Eye (tissue), 1 donor: Measurements from ENCODE around the gene OR52I1.

ENCODE experiments used
- DNase-seq: peaks from one replicate; pipeline ENCODE4 v3.0.0-alpha.2; 2015

Gene OR52I1

DNA sequence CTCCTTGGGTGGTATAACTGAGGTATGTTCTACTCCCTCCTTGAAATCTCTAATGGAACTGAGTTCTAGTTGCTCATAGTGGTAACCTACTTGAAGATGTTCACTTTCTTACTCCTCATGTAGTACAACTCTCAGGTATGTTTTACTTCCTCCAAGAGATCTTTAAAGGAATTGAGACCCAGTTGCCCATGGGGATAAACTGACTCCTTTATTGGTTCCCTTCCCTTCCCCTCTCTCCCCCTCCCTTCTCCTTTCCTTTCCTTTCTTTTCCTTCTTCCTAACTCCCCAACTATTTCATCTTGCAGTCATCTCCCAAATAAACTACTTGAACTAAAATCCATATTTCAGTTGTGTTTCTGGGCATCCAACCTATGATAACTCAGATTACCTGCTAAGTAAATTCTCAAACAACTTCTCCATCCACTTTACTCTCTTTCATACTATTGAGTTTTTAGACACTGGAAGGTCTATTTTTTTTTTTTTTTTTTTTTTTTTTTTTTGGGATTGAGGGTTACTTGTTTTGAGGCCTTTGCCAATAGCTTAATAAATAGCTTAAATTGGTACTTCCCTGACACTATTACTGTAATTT lies 22.1 kb downstream of the OR52I1 start:
- DNase-seq: no peak

- no peak for DNase-seq
Measured at GRCh38 chr11:4619514-4619913, 25.7 kb downstream of the OR52I1 start.

DNA sequence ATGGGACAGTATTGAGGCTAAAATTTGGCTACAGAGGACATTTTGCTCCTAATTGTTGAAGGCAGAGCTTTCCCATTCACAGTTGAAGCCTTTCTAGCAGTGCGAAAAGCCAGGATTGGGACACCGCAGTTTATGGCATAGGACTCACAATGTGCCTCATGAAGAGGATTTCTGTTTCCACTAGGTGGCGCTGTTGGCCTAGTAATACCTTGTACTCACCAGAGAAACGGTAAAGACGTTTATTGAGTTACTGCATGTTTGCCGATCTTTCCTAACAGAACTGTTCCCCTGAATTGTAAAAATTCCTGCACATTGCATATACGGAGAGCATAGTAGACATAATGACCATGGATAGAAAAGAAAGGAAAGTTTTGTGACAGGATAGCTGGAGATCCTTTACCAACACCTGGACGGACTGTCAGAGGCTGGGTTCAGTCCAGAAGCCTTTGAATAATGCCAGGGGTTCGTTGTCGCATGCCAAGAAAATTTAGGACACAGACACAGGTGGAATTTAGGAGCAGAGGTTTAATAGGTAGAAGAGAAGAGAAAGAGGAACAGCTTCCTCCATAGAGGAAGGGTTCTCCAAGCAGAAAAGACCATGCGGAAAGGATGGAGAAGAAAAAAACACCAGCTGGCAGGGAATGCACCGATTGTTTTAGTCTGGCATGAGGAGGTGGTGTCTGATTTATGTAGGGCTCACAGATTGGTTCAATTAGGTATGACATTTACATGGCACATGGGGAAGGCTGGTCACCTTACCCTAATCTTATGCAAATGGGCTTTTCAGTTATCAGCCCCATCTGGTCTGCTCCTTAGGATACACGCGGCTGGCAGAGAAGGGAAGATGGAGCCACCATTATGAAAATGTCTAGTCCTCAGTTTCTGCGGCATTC lies 32.6 kb downstream of the OR52I1 start:
- peak; percentile 90 for DNase-seq

GRCh38 chr11:4636136-4636535 lies 42.3 kb downstream of the OR52I1 start:
- DNase-seq: no peak

DNA sequence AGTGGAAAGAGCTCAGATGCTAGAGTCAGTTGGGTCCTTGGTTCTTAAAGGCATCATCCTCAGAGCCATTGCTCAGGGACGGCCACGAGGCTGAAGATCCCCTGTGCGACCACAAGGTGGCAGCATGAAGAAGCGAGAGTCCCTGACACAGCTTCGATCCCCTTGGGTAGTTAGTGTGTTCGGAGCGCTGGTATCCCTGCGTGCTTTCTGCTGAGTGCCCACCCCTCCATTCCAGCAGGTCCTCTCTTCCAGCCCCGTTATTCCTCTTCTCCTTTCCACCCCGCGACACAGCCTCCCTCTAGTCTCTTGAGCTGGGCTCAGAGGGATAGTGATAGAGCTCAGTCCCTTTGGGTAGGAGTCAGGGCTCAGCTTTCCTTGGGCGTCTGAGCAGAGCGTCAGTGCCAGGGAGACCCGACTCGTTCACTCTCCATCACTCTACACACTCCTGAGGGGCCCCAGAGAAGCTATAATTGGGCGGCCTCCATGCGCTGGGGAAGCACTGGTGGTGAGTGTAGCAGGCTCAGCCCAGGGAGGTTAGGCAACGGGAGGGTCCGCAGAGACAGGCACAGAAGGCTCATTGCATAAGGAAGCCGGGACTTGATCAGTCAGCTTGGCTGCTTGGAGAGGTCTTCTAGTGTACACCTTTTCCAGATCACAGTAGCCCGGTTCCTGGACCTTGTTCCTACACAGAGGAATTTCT lies 43.3 kb downstream of the OR52I1 start, which contains the start of gene OR51D1:
Gene OR51D1, plus strand, starts transcription at position 516 of the 700 bp plus-strand sequence. CDS start 2,314 bp downstream, outside the sequence.
- DNase-seq: peak; percentile 90

DNA sequence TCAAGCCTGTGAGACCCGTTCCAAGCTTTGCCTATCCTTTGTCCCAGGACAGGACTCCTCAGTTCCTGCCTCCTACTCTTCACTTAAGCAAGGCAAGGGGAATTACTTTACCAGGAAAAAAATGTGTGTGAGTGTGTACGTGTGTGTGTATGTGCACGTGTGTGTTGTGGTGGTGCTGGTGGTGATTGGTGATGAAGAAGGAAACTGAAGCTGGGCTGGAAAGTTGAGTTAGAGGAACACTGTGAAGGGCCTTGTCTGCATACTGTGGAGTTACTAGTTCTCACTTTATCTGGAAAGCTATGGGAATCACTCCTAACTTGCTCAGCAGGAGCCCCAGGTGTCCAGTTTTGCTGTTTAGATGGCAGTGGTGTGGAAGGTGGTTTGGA lies 43.8 kb downstream of the OR52I1 start:
- no peak for DNase-seq

DNA sequence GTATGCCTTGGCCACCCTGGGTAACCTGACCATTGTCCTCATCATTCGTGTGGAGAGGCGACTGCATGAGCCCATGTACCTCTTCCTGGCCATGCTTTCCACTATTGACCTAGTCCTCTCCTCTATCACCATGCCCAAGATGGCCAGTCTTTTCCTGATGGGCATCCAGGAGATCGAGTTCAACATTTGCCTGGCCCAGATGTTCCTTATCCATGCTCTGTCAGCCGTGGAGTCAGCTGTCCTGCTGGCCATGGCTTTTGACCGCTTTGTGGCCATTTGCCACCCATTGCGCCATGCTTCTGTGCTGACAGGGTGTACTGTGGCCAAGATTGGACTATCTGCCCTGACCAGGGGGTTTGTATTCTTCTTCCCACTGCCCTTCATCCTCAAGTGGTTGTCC lies 46.1 kb downstream of the OR52I1 start:
- DNase-seq: no peak

- DNase-seq: no peak
Measured at GRCh38 chr11:4641501-4641900, 47.7 kb downstream of the OR52I1 start.

DNA sequence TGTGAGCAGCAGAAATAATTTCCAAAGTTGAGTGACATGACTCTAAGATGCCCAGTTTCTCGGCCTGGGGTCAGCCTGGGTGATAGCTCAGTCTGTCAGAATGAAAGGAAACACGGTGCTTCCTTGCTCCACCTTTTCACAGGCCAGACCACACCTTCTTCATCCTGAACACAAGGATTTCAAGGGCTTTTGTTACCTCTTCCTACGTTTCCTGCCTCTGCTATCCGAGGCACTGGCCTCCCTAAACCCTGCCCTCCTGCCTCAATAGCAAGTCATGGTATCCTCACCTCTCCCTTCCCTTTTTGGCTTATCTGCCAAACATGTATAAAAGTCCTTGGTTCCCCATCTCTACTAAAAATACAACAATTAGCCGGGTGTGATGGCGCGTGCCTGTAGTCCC lies 48.2 kb downstream of the OR52I1 start:
- DNase-seq: no peak

DNA sequence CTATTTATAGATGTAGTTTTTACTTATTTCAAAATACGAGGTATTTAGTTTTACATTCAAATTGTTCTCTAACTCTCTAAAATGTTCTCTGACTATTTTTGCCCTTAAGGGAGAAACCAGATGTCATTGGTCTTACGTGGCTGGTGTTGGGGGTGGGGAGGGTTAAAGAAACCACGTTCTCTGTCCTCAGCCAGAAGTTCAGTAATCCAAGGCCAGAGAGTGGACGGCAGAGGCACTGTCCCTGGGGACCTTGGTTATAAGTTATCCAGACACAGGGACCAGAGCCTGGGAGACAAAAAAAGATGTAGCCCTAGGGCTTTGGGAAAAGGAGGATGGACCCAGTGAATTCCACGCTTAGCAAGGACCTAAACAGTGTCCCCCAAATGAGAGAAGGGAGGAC lies 49.2 kb downstream of the OR52I1 start:
- DNase-seq: no peak

GRCh38 chr11:4643682-4644081 lies 49.8 kb downstream of the OR52I1 start, which contains the start of gene OR51E1:
Gene OR51E1, plus strand, starts transcription at chr11:4643982. Its CDS starts 8,545 bp downstream, at chr11:4652527.
- DNase-seq: no peak

- DNase-seq: no peak
Measured at GRCh38 chr11:4644233-4644632, 50.4 kb downstream of the OR52I1 start.
